Mesothelial cell of epicardium (in vitro differentiated cells): ENCODE measurements around the gene FPGT. TPM values are rescaled to one million over a fixed set of nuclear protein-coding genes. Genes with fewer than 3 reads are reported as not detected.
A peak's percentile ranks its signal among the peaks of the same experiment; 100 is the strongest.
"Not testable (repeated sequence)": the region's sequence is repeated elsewhere in the genome, so short reads cannot be mapped to it uniquely, and the experiment has no call there.

Source experiments
- DNase-seq, 2 experiments: peaks; one replicate each; pipeline ENCODE4 v3.0.0; 2021; ENCODE audit warnings: low spot score in 2 of 2; ENCODE audit not compliant: unreplicated experiment in 2 of 2
- H3K27ac Mint-ChIP-seq: 2 replicates; pipeline ENCODE4 v1.8.0; 2021; ENCODE audit warnings: mixed read lengths
- H3K27me3 Mint-ChIP-seq: 2 replicates; pipeline ENCODE4 v1.8.0; 2021; ENCODE audit warnings: low read depth, mixed read lengths
- H3K36me3 Mint-ChIP-seq: 2 replicates; pipeline ENCODE4 v1.8.0; 2021; ENCODE audit warnings: mixed read lengths
- H3K4me1 Mint-ChIP-seq: 2 replicates; pipeline ENCODE4 v1.8.0; 2021; ENCODE audit warnings: mixed read lengths
- H3K4me3 Mint-ChIP-seq: 2 replicates; pipeline ENCODE4 v1.8.0; 2021; ENCODE audit warnings: mild to moderate bottlenecking, moderate library complexity, mixed read lengths
- H3K9me3 Mint-ChIP-seq: 2 replicates; pipeline ENCODE4 v1.8.0; 2021; ENCODE audit warnings: mixed read lengths
- CTCF ChIP-seq: fragments of 200-600 bp; sonication (generic); IDR thresholded peaks from one replicate; pipeline ENCODE4 v1.5.0; 2021; ENCODE audit warnings: antibody characterized with exemption; ENCODE audit not compliant: unreplicated experiment
- total RNA-seq: library from RNA; stranded (reverse); gene quantifications from 3 replicates; pipeline ENCODE4 v1.2.1, GENCODE V29; 2021

Gene FPGT
- total RNA-seq, 1 donor from 2014 or later, result 14.1 TPM

GRCh38 chr1:74237787-74238186 is 39.7 kb downstream of the FPGT start:
- no peak for DNase-seq
- Mint-ChIP-seq H3K36me3 (no peaks in the 10 kb centered on the region), H3K4me1 (no peaks in the 10 kb centered on the region), H3K9me3 (no peaks in the 10 kb centered on the region), H3K4me3 (no peak overlapping the region), H3K27ac (no peak overlapping the region), H3K27me3 (no peaks in the 10 kb centered on the region)
- no peak for TF ChIP-seq CTCF

- Mint-ChIP-seq H3K9me3 (peaks cover 3% of the 10 kb centered on the region), H3K27me3 (no peaks in the 10 kb centered on the region), H3K36me3 (no peaks in the 10 kb centered on the region), H3K4me3 (no peak overlapping the region), H3K4me1 (peaks cover 24% of the 10 kb centered on the region), H3K27ac (peak overlapping the region; percentile 21)
- no peak for TF ChIP-seq CTCF
- DNase-seq, result no peak
Observed at GRCh38 chr1:74245168-74245772, 47.2 kb downstream of the FPGT start.

- Mint-ChIP-seq H3K27me3 (no peaks in the 10 kb centered on the region), H3K9me3 (peaks cover 3% of the 10 kb centered on the region), H3K36me3 (no peaks in the 10 kb centered on the region), H3K4me1 (peaks cover 24% of the 10 kb centered on the region), H3K27ac (peak overlapping the region; percentile 14), H3K4me3 (no peak overlapping the region)
- no peak for TF ChIP-seq CTCF
- DNase-seq, result no peak
Observed at GRCh38 chr1:74246315-74246714, 48.3 kb downstream of the FPGT start.

- peaks cover 3% of the 10 kb centered on the region for H3K9me3 Mint-ChIP-seq
- H3K36me3 Mint-ChIP-seq, result no peaks in the 10 kb centered on the region
- DNase-seq, result no peak
- peaks cover 24% of the 10 kb centered on the region for H3K4me1 Mint-ChIP-seq
- no peak overlapping the region for H3K27ac Mint-ChIP-seq
- TF ChIP-seq CTCF, result no peak
- H3K27me3 Mint-ChIP-seq, result no peaks in the 10 kb centered on the region
- no peak overlapping the region for H3K4me3 Mint-ChIP-seq
Observed at GRCh38 chr1:74247881-74248528, 50.0 kb downstream of the FPGT start.

- not testable (repeated sequence) for H3K9me3 Mint-ChIP-seq, DNase-seq, H3K27ac Mint-ChIP-seq, H3K36me3 Mint-ChIP-seq, H3K4me1 Mint-ChIP-seq, H3K4me3 Mint-ChIP-seq, H3K27me3 Mint-ChIP-seq
Observed at GRCh38 chr1:74253243-74253824, 55.3 kb downstream of the FPGT start.

Other genes with a start within 250 kb of the FPGT start
- 0.29 to 0.51 TPM (median 0.47 TPM) in 3 replicates for gene LRRIQ3, start 66 bp upstream of the FPGT start, total RNA-seq
- 0.51 to 1.5 TPM (median 0.93 TPM) in 3 replicates for gene TNNI3K, start 37.1 kb downstream of the FPGT start, total RNA-seq